PC-3 (cell line): ENCODE data around the gene RNF14.

Experiments used
- CTCF ChIP-seq: fragments of 300-600 bp; sonication (generic); conservative IDR thresholded peaks from 2 replicates; pipeline ENCODE4 v1.5.1; 2017; ENCODE audit warnings: antibody characterized with exemption, low read depth, mild to moderate bottlenecking, low read length
- EZH2 ChIP-seq: fragments of 300-600 bp; sonication (generic); IDR thresholded peaks from one replicate; pipeline ENCODE4 v1.6.1; 2017; ENCODE audit warnings: antibody characterized with exemption, mild to moderate bottlenecking, low read length; ENCODE audit not compliant: unreplicated experiment
- EZH2phosphoT487 ChIP-seq: fragments of 300-600 bp; sonication (generic); IDR thresholded peaks from 2 replicates; pipeline ENCODE4 v1.6.1; 2018; ENCODE audit warnings: mild to moderate bottlenecking, antibody characterized with exemption, low read length, borderline replicate concordance

- no peak for TF ChIP-seq CTCF
- no peak for TF ChIP-seq EZH2phosphoT487
- no peak for TF ChIP-seq EZH2
These were observed 66.1 kb downstream of the RNF14 start for GRCh38 chr5:142034994-142035393.
